ENCODE data around the gene SPRY1.

DNA sequence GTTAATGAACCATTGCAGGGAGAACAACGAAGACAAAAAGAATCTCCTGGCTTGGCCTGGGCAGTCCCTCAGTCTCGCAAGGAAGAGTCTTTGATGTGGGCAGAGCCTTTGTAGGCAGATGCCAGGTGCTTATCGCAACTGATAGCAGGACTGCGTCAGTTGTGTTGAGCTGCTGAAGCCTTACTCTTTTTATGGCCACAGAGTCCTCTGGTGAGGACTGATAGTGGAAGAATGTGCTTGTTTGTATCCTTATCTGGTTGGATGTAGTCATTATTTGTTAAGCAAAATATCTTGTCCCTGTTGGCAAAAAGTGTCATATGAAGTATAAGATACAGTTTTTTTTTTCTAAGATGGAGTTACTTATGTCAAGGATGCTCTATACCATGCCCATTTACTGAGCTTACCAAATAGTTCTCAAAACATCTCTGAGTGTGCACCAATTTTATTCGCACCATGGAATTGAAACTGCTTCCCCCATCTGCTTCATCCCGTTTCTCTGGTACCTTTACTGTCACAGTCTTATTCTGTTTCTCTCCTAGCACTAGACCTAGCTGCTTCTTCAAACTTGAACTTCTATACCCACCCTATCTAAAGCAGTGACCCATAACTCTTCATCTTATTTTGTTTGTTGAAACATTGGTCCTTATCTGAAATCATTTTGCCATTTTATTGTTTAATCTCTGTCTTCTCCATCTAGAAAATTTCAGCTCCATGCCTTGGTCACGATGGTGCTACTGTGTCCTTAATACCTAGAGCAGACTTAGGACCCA lies 47.0 kb upstream of the SPRY1 start:
- TF ChIP-seq, protein P1, sequence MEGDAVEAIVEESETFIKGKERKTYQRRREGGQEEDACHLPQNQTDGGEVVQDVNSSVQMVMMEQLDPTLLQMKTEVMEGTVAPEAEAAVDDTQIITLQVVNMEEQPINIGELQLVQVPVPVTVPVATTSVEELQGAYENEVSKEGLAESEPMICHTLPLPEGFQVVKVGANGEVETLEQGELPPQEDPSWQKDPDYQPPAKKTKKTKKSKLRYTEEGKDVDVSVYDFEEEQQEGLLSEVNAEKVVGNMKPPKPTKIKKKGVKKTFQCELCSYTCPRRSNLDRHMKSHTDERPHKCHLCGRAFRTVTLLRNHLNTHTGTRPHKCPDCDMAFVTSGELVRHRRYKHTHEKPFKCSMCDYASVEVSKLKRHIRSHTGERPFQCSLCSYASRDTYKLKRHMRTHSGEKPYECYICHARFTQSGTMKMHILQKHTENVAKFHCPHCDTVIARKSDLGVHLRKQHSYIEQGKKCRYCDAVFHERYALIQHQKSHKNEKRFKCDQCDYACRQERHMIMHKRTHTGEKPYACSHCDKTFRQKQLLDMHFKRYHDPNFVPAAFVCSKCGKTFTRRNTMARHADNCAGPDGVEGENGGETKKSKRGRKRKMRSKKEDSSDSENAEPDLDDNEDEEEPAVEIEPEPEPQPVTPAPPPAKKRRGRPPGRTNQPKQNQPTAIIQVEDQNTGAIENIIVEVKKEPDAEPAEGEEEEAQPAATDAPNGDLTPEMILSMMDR (IDR thresholded peaks at IDR 0.05; ENCODE audit: borderline replicate concordance, extremely low read depth, low read length, poor library complexity, severe bottlenecking), result no peak
- no peak for TF ChIP-seq EZH2 (IDR thresholded peaks at IDR 0.05; ENCODE audit: borderline replicate concordance, low read depth, low read length, severe bottlenecking)

Data from DND-41 (cell line).